GM23338 (cell line): Measurements from ENCODE around the gene MBNL1. TPM values are rescaled to one million over a fixed set of nuclear protein-coding genes. Genes with fewer than 3 reads are reported as not detected.
A peak's percentile ranks its signal among the peaks of the same experiment; 100 is the strongest.

Source experiments
- ATAC-seq: fragments of 200-7000 bp; cut with Tn5 transposase; 3 replicates; pipeline ENCODE4 v1.9.1; 2020
- DNase-seq: peaks from one replicate; pipeline ENCODE4 v3.0.0-alpha.2; 2015; ENCODE audit warnings: low spot score
- H2AFZ ChIP-seq: fragments of 200-600 bp; sonication (generic); 2 replicates; pipeline ENCODE4 v1.8.0; 2016; ENCODE audit warnings: antibody characterized with exemption, mild to moderate bottlenecking, moderate library complexity
- H3F3A ChIP-seq: fragments of 200-600 bp; sonication (generic); replicated peaks from 2 replicates; pipeline ENCODE4 v1.8.0; 2017; ENCODE audit warnings: antibody characterized with exemption, mixed run types, low read depth
- H3K27ac ChIP-seq: fragments of 200-600 bp; sonication (generic); 2 replicates; pipeline ENCODE4 v1.6.1; 2016; ENCODE audit warnings: low read depth
- H3K27me3 ChIP-seq: fragments of 200-600 bp; sonication (generic); 2 replicates; pipeline ENCODE4 v1.8.0; 2016; ENCODE audit warnings: mild to moderate bottlenecking, mixed run types, moderate library complexity; ENCODE audit not compliant: insufficient read depth
- H3K36me3 ChIP-seq: fragments of 200-600 bp; sonication (generic); 2 replicates; pipeline ENCODE4 v1.8.0; 2016; ENCODE audit warnings: mild to moderate bottlenecking; ENCODE audit not compliant: insufficient read depth
- H3K4me1 ChIP-seq: fragments of 200-600 bp; sonication (generic); 2 replicates; pipeline ENCODE4 v1.8.0; 2016; ENCODE audit warnings: mild to moderate bottlenecking, moderate library complexity; ENCODE audit not compliant: insufficient read depth
- H3K4me2 ChIP-seq: fragments of 200-600 bp; sonication (generic); 2 replicates; pipeline ENCODE4 v1.7.1; 2017; ENCODE audit warnings: mixed run types
- H3K4me3 ChIP-seq: fragments of 200-600 bp; sonication (generic); 2 replicates; pipeline ENCODE4 v1.6.1; 2016; ENCODE audit warnings: mixed run types
- H3K79me2 ChIP-seq: fragments of 200-600 bp; sonication (generic); replicated peaks from 2 replicates; pipeline ENCODE4 v1.8.0; 2017; ENCODE audit warnings: mild to moderate bottlenecking; ENCODE audit not compliant: insufficient read depth
- H3K9me2 ChIP-seq: fragments of 200-600 bp; sonication (generic); 2 replicates; pipeline ENCODE4 v1.8.0; 2017; ENCODE audit not compliant: insufficient read depth
- H4K20me1 ChIP-seq: fragments of 200-600 bp; sonication (generic); replicated peaks from 2 replicates; pipeline ENCODE4 v1.8.0; 2017; ENCODE audit warnings: mild to moderate bottlenecking; ENCODE audit not compliant: insufficient read depth
- H3K27ac Mint-ChIP-seq: 2 replicates; pipeline ENCODE4 v1.8.0; 2020; ENCODE audit warnings: inconsistent platforms, mild to moderate bottlenecking, moderate library complexity, mixed read lengths
- H3K27me3 Mint-ChIP-seq: 3 replicates; pipeline ENCODE4 v1.8.0; 2022; ENCODE audit warnings: low read depth, mild to moderate bottlenecking, moderate library complexity, mixed read lengths, inconsistent platforms; ENCODE audit not compliant: insufficient read depth, poor library complexity
- H3K36me3 Mint-ChIP-seq: 3 replicates; pipeline ENCODE4 v1.8.0; 2021; ENCODE audit warnings: low read depth, mild to moderate bottlenecking, inconsistent platforms, moderate library complexity, mixed read lengths
- H3K4me1 Mint-ChIP-seq: 3 replicates; pipeline ENCODE4 v1.8.0; 2020; ENCODE audit warnings: mild to moderate bottlenecking, inconsistent platforms, mixed read lengths
- H3K4me3 Mint-ChIP-seq: 3 replicates; pipeline ENCODE4 v1.8.0; 2021; ENCODE audit warnings: moderate library complexity, mild to moderate bottlenecking, inconsistent platforms, mixed read lengths
- H3K9me3 Mint-ChIP-seq: 3 replicates; pipeline ENCODE4 v1.8.0; 2020; ENCODE audit warnings: moderate library complexity, mild to moderate bottlenecking, inconsistent platforms, mixed read lengths
- CTCF ChIP-seq, 2 experiments: fragments of 200-600 bp in 1 of 2; sonication (generic) in 1 of 2; conservative IDR thresholded peaks; 2 replicates each; pipeline versions ENCODE4 v1.5.1 to v1.6.1; 2016 to 2017; ENCODE audit warnings: antibody characterized with exemption in 2 of 2, low read depth in 2 of 2, mild to moderate bottlenecking in 2 of 2, moderate library complexity in 1 of 2
- EZH2 ChIP-seq: fragments of 200-600 bp; sonication (generic); IDR thresholded peaks from one replicate; pipeline ENCODE4 v1.8.0; 2017; ENCODE audit warnings: antibody characterized with exemption, mild to moderate bottlenecking, low read depth; ENCODE audit not compliant: unreplicated experiment
- EZH2phosphoT487 ChIP-seq: fragments of 200-600 bp; sonication (generic); IDR thresholded peaks from one replicate; pipeline ENCODE4 v1.8.1; 2018; ENCODE audit warnings: antibody characterized with exemption; ENCODE audit not compliant: unreplicated experiment
- JUNB ChIP-seq: IDR thresholded peaks from one replicate; pipeline ENCODE4 v1.6.1; 2016; ENCODE audit warnings: antibody characterized with exemption; ENCODE audit not compliant: unreplicated experiment
- NANOG ChIP-seq: IDR thresholded peaks from 2 replicates; pipeline ENCODE4 v1.6.1; 2016; ENCODE audit warnings: antibody characterized with exemption, borderline replicate concordance
- POLR2AphosphoS5 ChIP-seq: IDR thresholded peaks from 2 replicates; pipeline ENCODE4 v1.6.1; 2016; ENCODE audit warnings: antibody characterized with exemption, low read depth
- REST ChIP-seq: IDR thresholded peaks from one replicate; pipeline ENCODE4 v1.6.1; 2018; ENCODE audit warnings: antibody characterized with exemption; ENCODE audit not compliant: unreplicated experiment
- STAT1 ChIP-seq: IDR thresholded peaks from one replicate; pipeline ENCODE4 v1.6.1; 2016; ENCODE audit warnings: antibody characterized with exemption; ENCODE audit not compliant: unreplicated experiment
- ZNF114 ChIP-seq: fragments of 250-450 bp; sonication (Bioruptor Pico); IDR thresholded peaks from 2 replicates; pipeline ENCODE4 v1.5.0; 2020; ENCODE audit warnings: mild to moderate bottlenecking, moderate library complexity
- ZNF331 ChIP-seq: fragments of 250-450 bp; sonication (Bioruptor Pico); IDR thresholded peaks from 2 replicates; pipeline ENCODE4 v1.5.0; 2020; ENCODE audit warnings: low read depth, mild to moderate bottlenecking, moderate library complexity
- polyA plus RNA-seq: library from polyadenylated mRNA; unstranded; fragments of >200 nt; fragmentation: Nextera tagmentation; extraction: Ambion mirVana; gene quantifications from 2 replicates; pipeline ENCODE4 v1.2.1, GENCODE V29; 2016
- total RNA-seq: library from RNA; depleted of rRNA; stranded (reverse); fragments of >200 nt; shearing (Covaris generic); gene quantifications from 2 replicates; pipeline ENCODE4 v1.2.3, GENCODE V29; 2014
- TF ChIP-seq, protein P1 (sequence below): IDR thresholded peaks from 2 replicates; pipeline ENCODE4 v1.6.1; 2016; ENCODE audit warnings: antibody characterized with exemption

MBNL1 gene
- total and polyA plus RNA-seq, 2 experiments from 2014 or later: 9.4 to 23.2 TPM

DNA sequence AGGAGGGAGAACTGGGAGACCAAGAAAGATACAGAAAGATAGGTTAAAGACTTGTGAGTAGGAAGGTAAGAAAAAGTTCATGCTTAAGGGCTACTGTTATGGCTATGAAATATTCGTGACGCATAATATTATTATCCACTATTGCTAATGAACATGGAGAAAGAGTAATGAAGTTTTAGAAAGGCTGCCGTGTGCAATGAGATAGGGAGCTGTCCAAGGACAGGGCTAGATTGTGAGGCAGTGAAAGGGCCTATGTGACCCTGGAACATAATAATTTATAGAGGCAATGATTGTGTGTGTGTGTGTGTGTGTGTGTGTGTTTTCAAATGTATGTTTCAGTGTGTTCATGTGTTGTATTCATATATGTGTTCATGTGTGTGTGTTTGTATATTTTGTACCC lies 27.7 kb downstream of the MBNL1 start:
- Histone ChIP-seq H3F3A (no peaks in the 10 kb centered on the region), H3K4me3 (no peak overlapping the region), H3K79me2 (peaks cover 63% of the 10 kb centered on the region), H2AFZ (no peak overlapping the region), H4K20me1 (0 out of 2 replicates have a peak, but pooled peaks cover 2% of the 10 kb centered on the region), H3K4me2 (no peak overlapping the region), H3K36me3 (no peaks in the 10 kb centered on the region), H3K4me1 (peaks cover 42% of the 10 kb centered on the region), H3K27ac (no peak overlapping the region), H3K9me2 (no peaks in the 10 kb centered on the region), H3K27me3 (no peaks in the 10 kb centered on the region)
- Mint-ChIP-seq H3K4me3 (no peak overlapping the region), H3K9me3 (no peaks in the 10 kb centered on the region), H3K4me1 (peaks cover 48% of the 10 kb centered on the region), H3K27ac (no peak overlapping the region), H3K36me3 (no peaks in the 10 kb centered on the region), H3K27me3 (no peaks in the 10 kb centered on the region)
- DNase-seq (no peak), ATAC-seq (no peak)
- TF ChIP-seq, protein P1, sequence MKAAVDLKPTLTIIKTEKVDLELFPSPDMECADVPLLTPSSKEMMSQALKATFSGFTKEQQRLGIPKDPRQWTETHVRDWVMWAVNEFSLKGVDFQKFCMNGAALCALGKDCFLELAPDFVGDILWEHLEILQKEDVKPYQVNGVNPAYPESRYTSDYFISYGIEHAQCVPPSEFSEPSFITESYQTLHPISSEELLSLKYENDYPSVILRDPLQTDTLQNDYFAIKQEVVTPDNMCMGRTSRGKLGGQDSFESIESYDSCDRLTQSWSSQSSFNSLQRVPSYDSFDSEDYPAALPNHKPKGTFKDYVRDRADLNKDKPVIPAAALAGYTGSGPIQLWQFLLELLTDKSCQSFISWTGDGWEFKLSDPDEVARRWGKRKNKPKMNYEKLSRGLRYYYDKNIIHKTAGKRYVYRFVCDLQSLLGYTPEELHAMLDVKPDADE: no peak
- TF ChIP-seq REST (no peak), EZH2phosphoT487 (no peak), ZNF114 (CRISPR knock-in tag) (no peak)

DNA sequence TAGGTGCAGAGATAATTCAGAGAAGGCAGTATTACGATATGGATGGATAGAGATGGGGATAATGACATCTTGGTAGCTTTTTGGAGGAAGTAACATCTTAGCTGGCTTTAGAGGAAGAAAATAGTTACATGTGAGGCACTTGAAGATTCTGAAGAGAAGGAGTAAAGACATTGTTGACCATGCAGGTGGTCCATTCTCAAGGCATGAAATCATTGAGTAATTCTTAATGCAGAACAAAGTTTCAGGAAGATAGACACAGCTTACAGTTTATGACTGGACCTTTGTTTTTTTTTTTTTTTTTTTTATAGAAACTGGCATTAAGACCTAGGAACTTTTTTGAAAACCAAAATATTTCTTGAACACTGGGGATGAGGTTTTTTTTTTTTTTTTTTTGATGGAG lies 28.2 kb downstream of the MBNL1 start:
- H3K4me1 Mint-ChIP-seq: peaks cover 50% of the 10 kb centered on the region
- peak overlapping the region; percentile 20; the same call in 1 of the 2 replicates for H3K27ac Mint-ChIP-seq
- ATAC-seq (no peak), DNase-seq (no peak)
- H3K9me2 ChIP-seq: no peaks in the 10 kb centered on the region
- no peaks in the 10 kb centered on the region for H3K9me3 Mint-ChIP-seq
- H3K4me2 ChIP-seq: no peak overlapping the region
- H3F3A ChIP-seq: no peaks in the 10 kb centered on the region
- 0 out of 2 replicates have a peak, but pooled peaks cover 2% of the 10 kb centered on the region for H4K20me1 ChIP-seq
- H3K4me3 ChIP-seq: no peak overlapping the region
- no peak overlapping the region for H3K27ac ChIP-seq
- H3K4me3 Mint-ChIP-seq: no peak overlapping the region
- no peak overlapping the region for H2AFZ ChIP-seq
- H3K27me3 ChIP-seq: no peaks in the 10 kb centered on the region
- H3K36me3 Mint-ChIP-seq: no peaks in the 10 kb centered on the region
- H3K36me3 ChIP-seq: no peaks in the 10 kb centered on the region
- H3K79me2 ChIP-seq: peaks cover 57% of the 10 kb centered on the region
- H3K4me1 ChIP-seq: peaks cover 48% of the 10 kb centered on the region
- H3K27me3 Mint-ChIP-seq: no peaks in the 10 kb centered on the region
- TF ChIP-seq, protein P1: no peak
- TF ChIP-seq NANOG (no peak), REST (no peak), EZH2 (no peak), JUNB (no peak), ZNF331 (CRISPR knock-in tag) (no peak), EZH2phosphoT487 (no peak), POLR2AphosphoS5 (no peak), STAT1 (no peak), CTCF (conservative IDR thresholded peaks at IDR 0.05; ENCODE audit: low read depth in 2 of 2) (no peak), ZNF114 (CRISPR knock-in tag) (no peak)
